ENCODE results near the gene EIF1AX.

DNA sequence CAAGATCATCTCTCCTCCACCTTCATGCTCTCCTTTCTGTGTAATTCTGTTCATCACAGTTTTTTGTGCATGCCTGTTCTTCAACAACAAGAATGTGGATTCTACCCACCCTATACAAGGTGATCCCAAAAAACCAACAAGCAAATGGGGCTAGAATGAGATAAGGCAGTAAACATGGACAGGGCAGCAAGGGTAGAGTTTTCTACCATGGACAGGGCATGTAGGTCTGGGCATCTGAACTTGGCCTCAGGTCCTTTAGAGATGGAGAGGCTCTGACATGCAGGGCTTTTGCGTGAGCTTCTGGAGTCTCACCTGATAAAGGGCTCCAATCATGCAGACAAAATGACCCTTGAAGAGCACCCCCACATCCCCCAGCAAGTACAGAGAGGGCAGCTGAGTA, 61.4 kb downstream of the EIF1AX start:
- TF ChIP-seq POLR2AphosphoS5 (IDR thresholded peaks at IDR 0.05): no peak
- no peak for TF ChIP-seq CTCF (IDR thresholded peaks at IDR 0.05)
- TF ChIP-seq POLR2A (IDR thresholded peaks at IDR 0.05): no peak

Data from sigmoid colon (tissue), 4 donors.